NCI-H1092 (cell line): Measurements from ENCODE around the gene SUSD1.
"Not testable (repeated sequence)": the region's sequence is repeated elsewhere in the genome, so short reads cannot be mapped to it uniquely, and the experiment has no call there.

Experiments
- DNase-seq: peaks from one replicate; lab custom pipeline; 2025; lab: John Stamatoyannopoulos, UW

The SUSD1 gene

GRCh38 chr9:112174965-112175795 lies at the start of gene SUSD1:
Gene SUSD1, minus strand, starts transcription at chr9:112175297. Its CDS starts 62 bp downstream, at chr9:112175235.
- DNase-seq, result peak; percentile 43

- no peak for DNase-seq
These were observed 49.5 kb upstream of the SUSD1 start for GRCh38 chr9:112224401-112225289.

GRCh38 chr9:112218908-112219307 lies 43.8 kb upstream of the SUSD1 start:
- DNase-seq, result no peak

GRCh38 chr9:112212926-112213325 lies 37.8 kb upstream of the SUSD1 start:
- no peak for DNase-seq

GRCh38 chr9:112207451-112207850 lies 32.4 kb upstream of the SUSD1 start:
- DNase-seq, result no peak

GRCh38 chr9:112203536-112203935 lies 28.4 kb upstream of the SUSD1 start:
- DNase-seq, result no peak

- no peak for DNase-seq
These were observed 25.6 kb upstream of the SUSD1 start for GRCh38 chr9:112200711-112201110.

GRCh38 chr9:112198646-112199045 lies 23.5 kb upstream of the SUSD1 start:
- DNase-seq, result no peak

- no peak for DNase-seq
These were observed 19.9 kb upstream of the SUSD1 start for GRCh38 chr9:112194969-112195431.

GRCh38 chr9:112193572-112194288 lies 18.6 kb upstream of the SUSD1 start:
- DNase-seq, result no peak

- DNase-seq, result not testable (repeated sequence)
These were observed 15.2 kb upstream of the SUSD1 start for GRCh38 chr9:112190320-112190719.

GRCh38 chr9:112188884-112189283 lies 13.8 kb upstream of the SUSD1 start:
- no peak for DNase-seq

GRCh38 chr9:112187404-112187803 lies 12.3 kb upstream of the SUSD1 start:
- no peak for DNase-seq

- DNase-seq, result no peak
These were observed 11.6 kb upstream of the SUSD1 start for GRCh38 chr9:112186695-112187094.

- no peak for DNase-seq
These were observed 9.8 kb upstream of the SUSD1 start for GRCh38 chr9:112184946-112185345.

- no peak for DNase-seq
These were observed 9.1 kb upstream of the SUSD1 start for GRCh38 chr9:112184221-112184620.

GRCh38 chr9:112180387-112180881 lies 5.3 kb upstream of the SUSD1 start:
- no peak for DNase-seq

GRCh38 chr9:112179816-112180215 lies 4.7 kb upstream of the SUSD1 start:
- no peak for DNase-seq

GRCh38 chr9:112176524-112176923 lies 1.4 kb upstream of the SUSD1 start:
- DNase-seq, result no peak

GRCh38 chr9:112175796-112176315 lies 759 bp upstream of the SUSD1 start:
- no peak for DNase-seq

- DNase-seq, result peak; percentile 10
These were observed 704 bp downstream of the SUSD1 start for GRCh38 chr9:112174222-112174964.
